Omental fat pad (tissue), 4 donors: Measurements from ENCODE around the gene NMNAT2. TPM values are rescaled to one million over a fixed set of nuclear protein-coding genes. Genes with fewer than 3 reads are reported as not detected.

Experiments used
- ATAC-seq: fragments of 150-250 bp; one replicate; pipeline ENCODE4 v1.9.1; 2016; ENCODE audit warnings: mild to moderate bottlenecking, moderate library complexity; ENCODE audit not compliant: low FRiP score
- DNase-seq: peaks from one replicate; pipeline ENCODE4 v3.0.0-alpha.2; 2019; ENCODE audit warnings: low spot score
- total RNA-seq, 4 donors: library from RNA; depleted of rRNA; stranded (reverse); fragments of >200 nt; gene quantifications; one replicate each; pipeline ENCODE4 v1.1.0, GENCODE V29; 2016
- TF ChIP-seq, protein P1 (sequence below), 3 donors: fragments of 450-650 bp; IDR thresholded peaks; one replicate each; pipeline ENCODE4 v1.5.1; 2016 to 2017; ENCODE audit warnings: antibody characterized with exemption in 3 of 3, mild to moderate bottlenecking in 3 of 3, moderate library complexity in 2 of 3

Gene NMNAT2
- total RNA-seq, 4 donors from 2014 or later: 0.84 to 11.3 (median 5.2) TPM

DNA sequence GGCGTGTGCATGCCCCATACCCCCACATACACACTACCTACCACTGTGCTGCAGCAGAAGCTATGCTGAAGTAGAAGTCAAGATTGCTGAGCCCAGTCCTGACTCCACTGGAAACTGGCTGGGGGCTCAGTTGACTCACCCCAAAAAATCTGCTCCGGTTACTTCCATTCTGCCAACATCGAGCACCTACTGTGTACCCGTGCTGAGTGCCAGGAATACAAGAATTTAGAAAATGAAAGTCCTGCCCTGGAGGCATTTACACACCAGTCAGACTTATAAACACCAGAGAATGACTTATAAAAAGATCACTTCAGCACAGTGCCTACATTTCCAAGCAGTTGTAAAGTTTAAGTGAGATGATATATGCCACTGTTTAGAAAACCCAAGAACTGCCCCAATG, 99.1 kb downstream of the NMNAT2 start:
- TF ChIP-seq, protein P1, sequence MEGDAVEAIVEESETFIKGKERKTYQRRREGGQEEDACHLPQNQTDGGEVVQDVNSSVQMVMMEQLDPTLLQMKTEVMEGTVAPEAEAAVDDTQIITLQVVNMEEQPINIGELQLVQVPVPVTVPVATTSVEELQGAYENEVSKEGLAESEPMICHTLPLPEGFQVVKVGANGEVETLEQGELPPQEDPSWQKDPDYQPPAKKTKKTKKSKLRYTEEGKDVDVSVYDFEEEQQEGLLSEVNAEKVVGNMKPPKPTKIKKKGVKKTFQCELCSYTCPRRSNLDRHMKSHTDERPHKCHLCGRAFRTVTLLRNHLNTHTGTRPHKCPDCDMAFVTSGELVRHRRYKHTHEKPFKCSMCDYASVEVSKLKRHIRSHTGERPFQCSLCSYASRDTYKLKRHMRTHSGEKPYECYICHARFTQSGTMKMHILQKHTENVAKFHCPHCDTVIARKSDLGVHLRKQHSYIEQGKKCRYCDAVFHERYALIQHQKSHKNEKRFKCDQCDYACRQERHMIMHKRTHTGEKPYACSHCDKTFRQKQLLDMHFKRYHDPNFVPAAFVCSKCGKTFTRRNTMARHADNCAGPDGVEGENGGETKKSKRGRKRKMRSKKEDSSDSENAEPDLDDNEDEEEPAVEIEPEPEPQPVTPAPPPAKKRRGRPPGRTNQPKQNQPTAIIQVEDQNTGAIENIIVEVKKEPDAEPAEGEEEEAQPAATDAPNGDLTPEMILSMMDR (IDR thresholded peaks at IDR 0.05): no peak
- no peak for DNase-seq
- ATAC-seq: peak; percentile 30

DNA sequence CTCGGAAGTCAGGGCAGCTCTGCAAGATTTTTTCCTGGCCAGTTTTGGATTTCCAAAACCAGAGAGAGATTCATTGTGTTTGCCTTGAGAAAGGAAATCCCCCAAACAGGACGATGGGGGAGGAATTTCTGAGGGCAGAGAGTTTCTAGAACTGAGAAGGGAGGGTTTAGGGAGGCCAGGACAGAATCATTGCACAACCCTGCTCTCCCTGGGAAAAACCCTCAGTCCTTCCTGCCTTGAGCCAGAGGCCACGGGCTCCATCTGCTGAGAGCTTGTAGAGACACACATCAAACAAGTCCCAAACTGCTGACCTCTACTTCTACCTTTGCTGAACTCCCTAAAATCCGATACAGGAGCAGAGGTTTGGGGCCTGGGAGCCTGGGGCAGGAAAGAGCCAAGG, 99.7 kb downstream of the NMNAT2 start:
- ATAC-seq (peak; percentile 95), DNase-seq (no peak)
- TF ChIP-seq, protein P1 (IDR thresholded peaks at IDR 0.05): no peak

DNA sequence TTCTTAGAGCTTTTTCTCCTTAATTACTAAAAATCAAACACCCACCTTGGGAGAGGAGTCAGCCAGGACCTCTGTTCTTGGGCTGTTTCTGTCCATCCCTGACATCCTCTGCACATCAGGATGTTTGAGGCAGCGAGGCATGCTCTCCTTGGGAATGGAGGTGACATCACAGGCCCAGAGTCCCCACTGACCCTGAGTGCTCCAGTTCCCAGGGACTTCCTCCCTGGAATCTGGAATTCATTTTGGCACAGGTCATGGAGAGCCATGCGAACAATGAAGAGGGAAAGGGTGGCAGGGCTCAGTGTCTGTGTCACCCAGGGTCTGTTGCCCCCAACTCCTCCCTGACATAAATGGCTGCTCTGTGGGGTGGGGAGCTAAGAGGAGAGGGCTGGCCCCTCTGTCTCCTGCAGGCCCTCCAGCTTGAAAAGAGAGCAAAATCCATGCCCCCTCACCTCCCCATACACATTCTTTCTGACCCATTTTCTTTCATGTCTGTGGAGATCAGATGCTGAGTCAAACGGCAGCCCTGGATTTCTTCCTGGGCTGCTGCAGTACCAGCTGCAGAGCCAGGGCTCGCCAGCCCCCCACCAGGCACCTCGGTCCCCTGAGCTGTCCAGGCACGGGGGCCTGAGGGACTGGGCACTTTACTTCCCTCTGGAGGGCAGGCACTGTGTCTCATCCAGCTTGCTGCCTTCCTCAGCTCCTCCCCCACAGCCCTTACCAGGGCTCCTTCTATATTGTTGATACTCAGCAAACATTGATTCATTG, 102.0 kb downstream of the NMNAT2 start:
- no peak for ATAC-seq
- no peak for DNase-seq
- TF ChIP-seq, protein P1 (IDR thresholded peaks at IDR 0.05): no peak

DNA sequence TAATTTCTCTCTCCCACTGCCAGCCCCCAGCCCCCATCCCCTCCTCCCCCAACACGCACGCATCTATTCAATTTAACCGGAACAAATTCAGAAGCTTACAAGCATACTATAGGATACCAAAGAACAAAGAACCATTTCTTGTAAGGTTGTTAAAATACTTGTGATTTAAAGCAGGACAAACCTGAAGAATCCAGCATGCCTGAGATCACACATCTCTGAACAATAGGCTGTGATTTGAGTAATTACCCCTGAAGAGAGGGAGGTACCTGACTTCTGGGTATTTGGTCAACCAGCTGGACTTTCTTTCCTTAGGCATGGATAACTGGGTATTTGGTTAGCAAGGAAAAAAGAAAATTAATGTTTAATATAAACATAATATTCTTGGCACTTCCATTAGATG, 105.1 kb downstream of the NMNAT2 start:
- DNase-seq: no peak
- ATAC-seq: no peak
- TF ChIP-seq, protein P1 (IDR thresholded peaks at IDR 0.05): no peak

DNA sequence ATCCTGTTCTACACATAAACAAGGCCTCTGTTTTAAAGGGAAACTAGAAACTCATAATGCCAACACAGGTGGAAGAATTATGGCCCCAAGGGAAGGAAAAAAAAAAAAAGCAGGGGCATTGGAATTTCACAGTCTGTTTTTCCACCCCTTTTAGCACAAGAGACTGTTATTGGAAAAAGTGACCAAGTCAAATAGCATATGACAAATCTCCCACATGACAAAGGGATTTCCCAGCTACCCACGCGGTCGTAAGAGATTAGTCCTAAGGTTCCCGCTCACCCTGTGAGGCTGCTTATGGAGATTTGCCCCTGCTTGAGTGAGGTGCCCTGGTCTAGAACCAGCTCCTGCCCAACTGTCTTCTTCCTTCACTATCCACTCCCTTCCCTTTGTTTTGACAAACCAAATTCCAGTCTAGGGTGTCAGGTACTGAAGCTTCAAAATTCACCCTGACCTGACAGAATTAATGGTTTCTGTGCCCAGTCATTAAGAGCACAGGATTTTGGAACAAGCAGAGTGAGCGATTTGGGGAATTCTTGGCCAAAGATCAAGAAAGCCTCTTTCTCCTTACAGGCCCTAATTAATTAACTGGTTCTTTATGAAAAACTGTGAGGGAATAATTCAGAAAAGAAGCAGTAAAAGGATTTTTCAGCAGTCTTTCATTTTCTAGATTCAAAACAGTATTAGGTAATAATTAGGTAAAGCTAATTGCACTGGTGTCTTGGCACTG, 107.3 kb downstream of the NMNAT2 start:
- ATAC-seq: no peak
- TF ChIP-seq, protein P1 (IDR thresholded peaks at IDR 0.05): no peak
- no peak for DNase-seq

DNA sequence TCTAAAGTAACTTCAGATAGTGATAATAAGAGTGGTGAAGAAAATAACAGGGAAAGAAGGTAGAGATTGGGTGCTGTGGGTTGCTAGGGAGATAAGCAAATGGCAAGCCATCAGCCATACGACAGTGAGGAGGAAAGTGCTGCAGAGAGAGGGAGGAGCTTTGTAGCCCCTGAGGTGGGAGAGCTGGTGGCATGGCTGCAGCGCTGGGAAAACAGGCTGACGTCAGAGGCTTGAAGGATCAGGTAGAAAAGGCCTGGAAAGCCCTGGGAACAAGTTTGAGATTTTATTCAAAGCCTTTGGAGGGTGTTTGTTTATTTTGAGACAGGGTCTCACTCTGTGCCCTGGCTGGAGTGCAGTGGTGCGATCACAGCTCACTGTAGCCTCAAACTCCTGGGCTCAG, 109.5 kb downstream of the NMNAT2 start:
- TF ChIP-seq, protein P1 (IDR thresholded peaks at IDR 0.05): no peak
- ATAC-seq: no peak
- no peak for DNase-seq
